Measurements from ENCODE around the gene PCGF5.
"Not testable (repeated sequence)": the region's sequence is repeated elsewhere in the genome, so short reads cannot be mapped to it uniquely, and the experiment has no call there.

Gene PCGF5

GRCh38 chr10:91220194-91220953 is at the start of gene PCGF5:
TSS of gene PCGF5 (plus strand) at chr10:91220663. CDS start at chr10:91222872, 2,209 bp downstream.
- DNase-seq, result peak; percentile 31

GRCh38 chr10:91171485-91171884 is 49.0 kb upstream of the PCGF5 start:
- DNase-seq, result no peak

- no peak for DNase-seq
Measured at GRCh38 chr10:91172348-91172747, 48.1 kb upstream of the PCGF5 start.

- DNase-seq, result no peak
Measured at GRCh38 chr10:91185239-91185875, 35.1 kb upstream of the PCGF5 start.

- no peak for DNase-seq
Measured at GRCh38 chr10:91187156-91187555, 33.3 kb upstream of the PCGF5 start.

GRCh38 chr10:91188010-91188409 is 32.5 kb upstream of the PCGF5 start:
- DNase-seq, result not testable (repeated sequence)

- DNase-seq, result no peak
Measured at GRCh38 chr10:91188889-91189288, 31.6 kb upstream of the PCGF5 start.

GRCh38 chr10:91190388-91190870 is 30.0 kb upstream of the PCGF5 start:
- no peak for DNase-seq

- no peak for DNase-seq
Measured at GRCh38 chr10:91190876-91191583, 29.4 kb upstream of the PCGF5 start.

- DNase-seq, result no peak
Measured at GRCh38 chr10:91191584-91191919, 28.9 kb upstream of the PCGF5 start.

GRCh38 chr10:91194497-91195179 is 25.8 kb upstream of the PCGF5 start:
- no peak for DNase-seq

- DNase-seq, result no peak
Measured at GRCh38 chr10:91196268-91197048, 24.0 kb upstream of the PCGF5 start.

- DNase-seq, result no peak
Measured at GRCh38 chr10:91197127-91197526, 23.3 kb upstream of the PCGF5 start.

- DNase-seq, result no peak
Measured at GRCh38 chr10:91198781-91199180, 21.7 kb upstream of the PCGF5 start.

- no peak for DNase-seq
Measured at GRCh38 chr10:91200314-91201212, 19.9 kb upstream of the PCGF5 start.

- DNase-seq, result no peak
Measured at GRCh38 chr10:91201213-91201996, 19.1 kb upstream of the PCGF5 start.

GRCh38 chr10:91206427-91206826 is 14.0 kb upstream of the PCGF5 start:
- DNase-seq, result no peak

GRCh38 chr10:91206837-91207474 is 13.5 kb upstream of the PCGF5 start:
- no peak for DNase-seq

- DNase-seq, result no peak
Measured at GRCh38 chr10:91208642-91209041, 11.8 kb upstream of the PCGF5 start.

GRCh38 chr10:91210014-91210413 is 10.4 kb upstream of the PCGF5 start:
- DNase-seq, result no peak

All from NCI-H2227 treated with DMSO at 0.1 percent for 48 hours (cell line).